GM19395 (cell line): Measurements from ENCODE around the gene CTNND2.
"Not testable (repeated sequence)": the region's sequence is repeated elsewhere in the genome, so short reads cannot be mapped to it uniquely, and the experiment has no call there.

Source experiments
- ATAC-seq: cut with Tn5 transposase; IDR thresholded peaks from one replicate; pipeline ENCODE4 v1.9.1; 2021; ENCODE audit warnings: mild to moderate bottlenecking, moderate library complexity; ENCODE audit not compliant: unreplicated experiment

CTNND2 gene

GRCh38 chr5:11139217-11139865 is 764.9 kb downstream of the CTNND2 start:
- no peak for ATAC-seq

- ATAC-seq = no peak
Measured at GRCh38 chr5:11130131-11130530, 774.1 kb downstream of the CTNND2 start.

GRCh38 chr5:11128021-11128420 is 776.2 kb downstream of the CTNND2 start:
- ATAC-seq = no peak

- no peak for ATAC-seq
Measured at GRCh38 chr5:11126844-11127243, 777.4 kb downstream of the CTNND2 start.

- ATAC-seq = no peak
Measured at GRCh38 chr5:11121885-11122284, 782.4 kb downstream of the CTNND2 start.

- ATAC-seq = no peak
Measured at GRCh38 chr5:11110128-11110527, 794.1 kb downstream of the CTNND2 start.

GRCh38 chr5:11105696-11106095 is 798.5 kb downstream of the CTNND2 start:
- ATAC-seq = no peak

GRCh38 chr5:11104651-11105112 is 799.6 kb downstream of the CTNND2 start:
- no peak for ATAC-seq

- no peak for ATAC-seq
Measured at GRCh38 chr5:11104210-11104609, 800.0 kb downstream of the CTNND2 start.

GRCh38 chr5:11084111-11084510 is 820.1 kb downstream of the CTNND2 start:
- ATAC-seq = no peak

GRCh38 chr5:11082404-11082945 is 821.8 kb downstream of the CTNND2 start:
- ATAC-seq = no peak

- ATAC-seq = no peak
Measured at GRCh38 chr5:11076945-11077613, 827.2 kb downstream of the CTNND2 start.

- no peak for ATAC-seq
Measured at GRCh38 chr5:11075035-11075805, 829.0 kb downstream of the CTNND2 start.

GRCh38 chr5:11072568-11072967 is 831.7 kb downstream of the CTNND2 start:
- no peak for ATAC-seq

GRCh38 chr5:11072076-11072475 is 832.2 kb downstream of the CTNND2 start:
- no peak for ATAC-seq

GRCh38 chr5:11069041-11069440 is 835.2 kb downstream of the CTNND2 start:
- no peak for ATAC-seq

- not testable (repeated sequence) for ATAC-seq
Measured at GRCh38 chr5:11065723-11066122, 838.5 kb downstream of the CTNND2 start.

GRCh38 chr5:11064763-11065450 is 839.3 kb downstream of the CTNND2 start:
- no peak for ATAC-seq

GRCh38 chr5:11062397-11062796 is 841.8 kb downstream of the CTNND2 start:
- no peak for ATAC-seq

GRCh38 chr5:11056560-11056959 is 847.7 kb downstream of the CTNND2 start:
- no peak for ATAC-seq

- no peak for ATAC-seq
Measured at GRCh38 chr5:11054014-11054413, 850.2 kb downstream of the CTNND2 start.
